ENCODE measurements around the gene AFAP1L1.

The AFAP1L1 gene

GRCh38 chr5:149304195-149305078 is 32.8 kb downstream of the AFAP1L1 start:
- TF ChIP-seq CTCF (IDR thresholded peaks at IDR 0.05): no peak
- no peak for TF ChIP-seq ZFX (IDR thresholded peaks at IDR 0.05; ENCODE audit: borderline replicate concordance)

GRCh38 chr5:149309354-149309753 is 37.7 kb downstream of the AFAP1L1 start:
- H3K27ac ChIP-seq: no peak overlapping the region
- TF ChIP-seq CTCF (IDR thresholded peaks at IDR 0.05) (no peak), ZFX (IDR thresholded peaks at IDR 0.05; ENCODE audit: borderline replicate concordance) (no peak)

More at GRCh38 chr5:149304195-149305078, 32.8 kb downstream of the AFAP1L1 start:
- no peak overlapping the region for H3K27ac ChIP-seq

GRCh38 chr5:149310488-149310887 is 38.8 kb downstream of the AFAP1L1 start:
- H3K27ac ChIP-seq: no peak overlapping the region
- no peak for TF ChIP-seq CTCF (IDR thresholded peaks at IDR 0.05)
- TF ChIP-seq ZFX (IDR thresholded peaks at IDR 0.05; ENCODE audit: borderline replicate concordance): no peak

- H3K27ac ChIP-seq: no peak overlapping the region
- TF ChIP-seq ZFX (IDR thresholded peaks at IDR 0.05; ENCODE audit: borderline replicate concordance): no peak
Measured at GRCh38 chr5:149310947-149311658, 39.4 kb downstream of the AFAP1L1 start.

- no peak for TF ChIP-seq CTCF (IDR thresholded peaks at IDR 0.05)
- no peak for TF ChIP-seq ZFX (IDR thresholded peaks at IDR 0.05; ENCODE audit: borderline replicate concordance)
Measured at GRCh38 chr5:149313151-149313841, 41.6 kb downstream of the AFAP1L1 start.

GRCh38 chr5:149314571-149315111 is 43.0 kb downstream of the AFAP1L1 start:
- TF ChIP-seq ZFX (IDR thresholded peaks at IDR 0.05; ENCODE audit: borderline replicate concordance) (no peak), CTCF (IDR thresholded peaks at IDR 0.05) (peak; percentile 14; the same call in 1 of the 2 replicates)
- H3K27ac ChIP-seq: no peak overlapping the region

More at GRCh38 chr5:149313151-149313841, 41.6 kb downstream of the AFAP1L1 start:
- no peak overlapping the region for H3K27ac ChIP-seq

- TF ChIP-seq ZFX (IDR thresholded peaks at IDR 0.05; ENCODE audit: borderline replicate concordance) (no peak), CTCF (IDR thresholded peaks at IDR 0.05) (no peak)
- no peak overlapping the region for H3K27ac ChIP-seq
Measured at GRCh38 chr5:149315753-149316152, 44.1 kb downstream of the AFAP1L1 start.
